PC-9 (cell line): ENCODE data around the gene RIMS4.

ENCODE experiments used
- CTCF ChIP-seq: fragments of 200-600 bp; sonication (generic); conservative IDR thresholded peaks from 2 replicates; pipeline ENCODE4 v1.6.1; 2017; ENCODE audit warnings: mixed run types, antibody characterized with exemption, mild to moderate bottlenecking, moderate library complexity
- EZH2 ChIP-seq: fragments of 200-600 bp; sonication (generic); IDR thresholded peaks from 2 replicates; pipeline ENCODE4 v1.8.0; 2017; ENCODE audit warnings: antibody characterized with exemption, low read depth

GRCh38 chr20:44709797-44710196 is 100.5 kb downstream of the RIMS4 start:
- TF ChIP-seq CTCF (no peak), EZH2 (no peak)
